Trophoblast cell (in vitro differentiated cells and primary cell): ENCODE data around the gene ICAM5.

ENCODE experiments used
- DNase-seq, 2 donors: peaks; one replicate each; pipeline ENCODE4 v3.0.0-alpha.2; 2016
- H2AFZ ChIP-seq: 2 replicates; pipeline ENCODE4 v1.6.1; 2013; ENCODE audit warnings: low read length, moderate library complexity, mild to moderate bottlenecking; ENCODE audit not compliant: insufficient read depth, poor library complexity
- H2AK5ac ChIP-seq: 2 replicates; pipeline ENCODE4 v1.6.1; 2013; ENCODE audit warnings: mild to moderate bottlenecking, low read length
- H2BK120ac ChIP-seq: 2 replicates; pipeline ENCODE4 v1.6.1; 2013; ENCODE audit warnings: low read length, mild to moderate bottlenecking, moderate library complexity; ENCODE audit not compliant: insufficient read depth, poor library complexity
- H2BK12ac ChIP-seq: 2 replicates; pipeline ENCODE4 v1.6.1; 2013; ENCODE audit warnings: mild to moderate bottlenecking, low read length, moderate library complexity
- H2BK5ac ChIP-seq: 2 replicates; pipeline ENCODE4 v1.6.1; 2013; ENCODE audit warnings: low read length, low read depth, moderate library complexity, mild to moderate bottlenecking; ENCODE audit not compliant: poor library complexity
- H3K14ac ChIP-seq: 2 replicates; pipeline ENCODE4 v1.6.1; 2013; ENCODE audit warnings: mild to moderate bottlenecking, low read length
- H3K18ac ChIP-seq: 2 replicates; pipeline ENCODE4 v1.6.1; 2013; ENCODE audit warnings: mild to moderate bottlenecking, low read length
- H3K23ac ChIP-seq: 2 replicates; pipeline ENCODE4 v1.6.1; 2013; ENCODE audit warnings: low read length
- H3K27ac ChIP-seq: 2 replicates; pipeline ENCODE4 v1.5.1; 2013; ENCODE audit warnings: low read depth, mild to moderate bottlenecking, inconsistent platforms, low read length, moderate library complexity
- H3K27me3 ChIP-seq: 2 replicates; pipeline ENCODE4 v1.6.1; 2013; ENCODE audit warnings: inconsistent platforms, mild to moderate bottlenecking, low read length, moderate library complexity; ENCODE audit not compliant: insufficient read depth
- H3K36me3 ChIP-seq, 2 experiments: 1 replicate in 1 of 2; 2 replicates in 1 of 2; pipeline ENCODE4 v1.6.1; 2013; ENCODE audit warnings: low read length in 2 of 2, mild to moderate bottlenecking in 2 of 2, moderate library complexity in 1 of 2; ENCODE audit not compliant: insufficient read depth in 2 of 2, control insufficient read depth in 1 of 2
- H3K4ac ChIP-seq: 2 replicates; pipeline ENCODE4 v1.6.1; 2013; ENCODE audit warnings: low read depth, mild to moderate bottlenecking, low read length, moderate library complexity
- H3K4me1 ChIP-seq, 2 experiments: 1 replicate in 1 of 2; 2 replicates in 1 of 2; pipeline ENCODE4 v1.6.1; 2013; ENCODE audit warnings: low read length in 2 of 2, mild to moderate bottlenecking in 2 of 2, moderate library complexity in 1 of 2; ENCODE audit not compliant: insufficient read depth in 2 of 2, control insufficient read depth in 1 of 2
- H3K4me2 ChIP-seq: 2 replicates; pipeline ENCODE4 v1.6.1; 2013; ENCODE audit warnings: inconsistent platforms, mild to moderate bottlenecking, low read length, moderate library complexity
- H3K4me3 ChIP-seq: 2 replicates; pipeline ENCODE4 v1.5.1; 2013; ENCODE audit warnings: mild to moderate bottlenecking, low read depth, low read length, inconsistent platforms
- H3K79me1 ChIP-seq: one replicate; pipeline ENCODE4 v1.6.1; 2013; ENCODE audit warnings: low read length
- H3K79me2 ChIP-seq: 2 replicates; pipeline ENCODE4 v1.6.1; 2013; ENCODE audit warnings: low read length, mild to moderate bottlenecking; ENCODE audit not compliant: control insufficient read depth, insufficient read depth, poor library complexity
- H3K9ac ChIP-seq: 2 replicates; pipeline ENCODE4 v1.6.1; 2013; ENCODE audit warnings: mild to moderate bottlenecking, low read length
- H3K9me3 ChIP-seq: 2 replicates; pipeline ENCODE4 v1.6.1; 2013; ENCODE audit warnings: low read depth, mild to moderate bottlenecking, control low read depth, inconsistent platforms, low read length; ENCODE audit not compliant: insufficient read depth
- H4K12ac ChIP-seq: 2 replicates; pipeline ENCODE4 v1.6.1; 2013; ENCODE audit warnings: low read depth, mild to moderate bottlenecking, low read length, moderate library complexity
- H4K8ac ChIP-seq: 2 replicates; pipeline ENCODE4 v1.6.1; 2013; ENCODE audit warnings: low read depth, mild to moderate bottlenecking, low read length, moderate library complexity
- H4K91ac ChIP-seq: one replicate; pipeline ENCODE4 v1.6.1; 2013; ENCODE audit warnings: low read depth, mild to moderate bottlenecking, low read length, moderate library complexity
- WGBS: extraction: QIAGEN DNeasy Blood & Tissue Kit; methylation state at CpG from one replicate; pipeline ENCODE4 v1.1.7; 2013; ENCODE audit warnings: missing lambda C conversion rate; ENCODE audit not compliant: insufficient read length, insufficient coverage; ENCODE audit errors: extremely low coverage; 5-methylcytosine and 5-hydroxymethylcytosine counted together

ICAM5 gene

GRCh38 chr19:10327793-10328192 lies 38.0 kb downstream of the ICAM5 start:
- WGBS = no CpG with 5 or more reads among the region's 7 CpGs
- Histone ChIP-seq H2BK120ac (no peak overlapping the region), H3K27me3 (no peaks in the 10 kb centered on the region), H2BK5ac (no peak overlapping the region), H3K36me3 (peaks cover 69% of the 10 kb centered on the region in 2 experiments), H3K27ac (no peak overlapping the region), H4K12ac (no peak overlapping the region), H2BK12ac (no peak overlapping the region), H3K4me2 (no peak overlapping the region), H3K9me3 (peaks cover 2% of the 10 kb centered on the region), H3K79me2 (peaks cover 7% of the 10 kb centered on the region), H4K8ac (no peak overlapping the region), H3K14ac (no peak overlapping the region), H3K23ac (no peak overlapping the region), H3K18ac (no peak overlapping the region), H3K79me1 (no peaks in the 10 kb centered on the region), H4K91ac (no peak overlapping the region), H2AK5ac (no peak overlapping the region), H3K9ac (no peak overlapping the region), H3K4ac (no peak overlapping the region), H2AFZ (no peak overlapping the region), H3K4me3 (no peak overlapping the region), H3K4me1 (peaks cover 5 to 8% of the 10 kb centered on the region in 2 experiments)
- no peak for DNase-seq

- H2BK12ac ChIP-seq = no peak overlapping the region
These were observed 39.0 kb downstream of the ICAM5 start for GRCh38 chr19:10328558-10329429.

GRCh38 chr19:10329555-10329954 lies 39.8 kb downstream of the ICAM5 start:
- no peak for DNase-seq
- peaks cover 2% of the 10 kb centered on the region for H3K9me3 ChIP-seq
- H3K4me3 ChIP-seq = peak overlapping the region; percentile 25
- H3K79me2 ChIP-seq = peaks cover 11% of the 10 kb centered on the region
- H3K23ac ChIP-seq = no peak overlapping the region
- H3K79me1 ChIP-seq = peaks cover 4% of the 10 kb centered on the region
- H3K4me1 ChIP-seq = peaks cover 13 to 15% of the 10 kb centered on the region in 2 experiments
- no peak overlapping the region for H4K8ac ChIP-seq
- H3K18ac ChIP-seq = no peak overlapping the region
- no peak overlapping the region for H3K4me2 ChIP-seq
- H3K14ac ChIP-seq = no peak overlapping the region
- no peak overlapping the region for H2BK120ac ChIP-seq
- no CpG with 5 or more reads among the region's 13 CpGs for WGBS
- no peak overlapping the region for H2BK5ac ChIP-seq
- H2AK5ac ChIP-seq = no peak overlapping the region
- no peak overlapping the region for H3K4ac ChIP-seq
- H2AFZ ChIP-seq = no peak overlapping the region
- H3K27me3 ChIP-seq = no peaks in the 10 kb centered on the region
- peaks cover 52 to 54% of the 10 kb centered on the region in 2 experiments for H3K36me3 ChIP-seq
- H2BK12ac ChIP-seq = no peak overlapping the region
- no peak overlapping the region for H4K12ac ChIP-seq
- H4K91ac ChIP-seq = no peak overlapping the region
- no peak overlapping the region for H3K9ac ChIP-seq
- H3K27ac ChIP-seq = no peak overlapping the region

More at GRCh38 chr19:10328558-10329429, 39.0 kb downstream of the ICAM5 start:
- Histone ChIP-seq H3K9me3 (peaks cover 2% of the 10 kb centered on the region), H3K36me3 (peaks cover 60% of the 10 kb centered on the region in 2 experiments), H3K4me1 (peaks cover 5 to 9% of the 10 kb centered on the region in 2 experiments), H4K8ac (no peak overlapping the region), H3K27ac (no peak overlapping the region), H2AK5ac (no peak overlapping the region), H3K79me2 (peaks cover 11% of the 10 kb centered on the region), H3K23ac (no peak overlapping the region), H3K18ac (no peak overlapping the region), H4K91ac (no peak overlapping the region), H3K27me3 (no peaks in the 10 kb centered on the region), H3K79me1 (peaks cover 4% of the 10 kb centered on the region), H3K4me3 (no peak overlapping the region), H3K4ac (no peak overlapping the region), H3K9ac (no peak overlapping the region), H2BK5ac (no peak overlapping the region), H3K14ac (no peak overlapping the region), H2BK120ac (no peak overlapping the region), H4K12ac (no peak overlapping the region), H2AFZ (no peak overlapping the region), H3K4me2 (no peak overlapping the region)
- no CpG with 5 or more reads among the region's 41 CpGs for WGBS
- DNase-seq = no peak

GRCh38 chr19:10332158-10332964 lies 42.6 kb downstream of the ICAM5 start:
- peaks cover 1% of the 10 kb centered on the region for H3K9me3 ChIP-seq

More at GRCh38 chr19:10332158-10332964, 42.6 kb downstream of the ICAM5 start:
- no peaks in the 10 kb centered on the region for H3K27me3 ChIP-seq
- H3K4me2 ChIP-seq = peak overlapping the region; percentile 90
- no peak overlapping the region for H3K14ac ChIP-seq
- H3K79me2 ChIP-seq = peaks cover 11% of the 10 kb centered on the region
- H3K27ac ChIP-seq = no peak overlapping the region
- H3K4me1 ChIP-seq = peaks cover 18 to 20% of the 10 kb centered on the region in 2 experiments
- peaks cover 32 to 34% of the 10 kb centered on the region in 2 experiments for H3K36me3 ChIP-seq
- H3K4ac ChIP-seq = peak overlapping the region; percentile 85
- H3K23ac ChIP-seq = no peak overlapping the region
- H2AK5ac ChIP-seq = no peak overlapping the region
- no peak overlapping the region for H2BK5ac ChIP-seq
- peak overlapping the region; percentile 61 for H4K12ac ChIP-seq
- DNase-seq = no peak
- H3K79me1 ChIP-seq = peaks cover 6% of the 10 kb centered on the region
- peak overlapping the region; percentile 86 for H3K4me3 ChIP-seq
- H3K18ac ChIP-seq = peak overlapping the region; percentile 58
- no peak overlapping the region for H2BK120ac ChIP-seq
- peak overlapping the region; percentile 80 for H4K8ac ChIP-seq
- H4K91ac ChIP-seq = peak overlapping the region; percentile 73
- peak overlapping the region; percentile 74 for H3K9ac ChIP-seq
- no CpG with 5 or more reads among the region's 18 CpGs for WGBS
- H2BK12ac ChIP-seq = no peak overlapping the region
- no peak overlapping the region for H2AFZ ChIP-seq
